Erythroblast (primary cell): ENCODE results near the gene PLA2G12B.

ENCODE experiments used
- GATA1 ChIP-seq: IDR thresholded peaks from 2 replicates; pipeline ENCODE4 v1.6.1; 2011; ENCODE audit warnings: low read depth, mild to moderate bottlenecking, control low read depth, low read length, moderate library complexity
- POLR2A ChIP-seq: IDR thresholded peaks from 2 replicates; pipeline ENCODE4 v1.6.1; 2011; ENCODE audit warnings: mild to moderate bottlenecking, low read length

- TF ChIP-seq POLR2A (no peak), GATA1 (no peak)
Measured at GRCh38 chr10:72956001-72956400, 1.4 kb upstream of the PLA2G12B start.
